Loucy (cell line): ENCODE data around the gene CXCL12.

Source experiments
- H2AFZ ChIP-seq: fragments of 200-600 bp; sonication (generic); 2 replicates; pipeline ENCODE4 v1.6.0; 2016; ENCODE audit warnings: antibody characterized with exemption, mild to moderate bottlenecking, low read length, moderate library complexity
- H3F3A ChIP-seq: fragments of 200-600 bp; 2 replicates; pipeline ENCODE4 v1.6.0; 2016; ENCODE audit warnings: antibody characterized with exemption, low read depth, mild to moderate bottlenecking
- H3K27me3 ChIP-seq: fragments of 200-600 bp; sonication (generic); 2 replicates; pipeline ENCODE4 v1.6.1; 2014; ENCODE audit warnings: low read length, mild to moderate bottlenecking; ENCODE audit not compliant: insufficient read depth, poor library complexity, severe bottlenecking
- H3K36me3 ChIP-seq: fragments of 200-600 bp; sonication (generic); 2 replicates; pipeline ENCODE4 v1.6.1; 2016; ENCODE audit warnings: low read length; ENCODE audit not compliant: insufficient read depth
- H3K4me1 ChIP-seq: fragments of 200-600 bp; sonication (generic); 2 replicates; pipeline ENCODE4 v1.5.1; 2014; ENCODE audit warnings: low read length, mild to moderate bottlenecking; ENCODE audit not compliant: insufficient read depth, poor library complexity, severe bottlenecking
- H3K4me2 ChIP-seq: fragments of 200-600 bp; sonication (generic); 2 replicates; pipeline ENCODE4 v1.6.0; 2014; ENCODE audit warnings: antibody characterized with exemption, low read length, low read depth, mild to moderate bottlenecking; ENCODE audit not compliant: poor library complexity, severe bottlenecking
- H3K4me3 ChIP-seq: fragments of 200-600 bp; sonication (generic); 2 replicates; pipeline ENCODE4 v1.5.1; 2014; ENCODE audit warnings: low read length, mild to moderate bottlenecking, mixed read lengths; ENCODE audit not compliant: poor library complexity, severe bottlenecking
- H3K79me2 ChIP-seq: fragments of 200-600 bp; sonication (generic); 2 replicates; pipeline ENCODE4 v1.6.1; 2014; ENCODE audit warnings: low read length; ENCODE audit not compliant: insufficient read depth
- H3K9ac ChIP-seq: fragments of 200-600 bp; sonication (generic); 2 replicates; pipeline ENCODE4 v1.6.0; 2014; ENCODE audit warnings: mild to moderate bottlenecking, low read depth, low read length, moderate library complexity; ENCODE audit not compliant: poor library complexity, severe bottlenecking
- H3K9me2 ChIP-seq: fragments of 200-600 bp; sonication (generic); replicated peaks from 2 replicates; pipeline ENCODE4 v1.6.1; 2016; ENCODE audit warnings: low read depth, low read length, mixed read lengths
- H3K9me3 ChIP-seq: fragments of 200-600 bp; sonication (generic); 2 replicates; pipeline ENCODE4 v1.6.1; 2014; ENCODE audit warnings: mild to moderate bottlenecking, antibody characterized with exemption, low read length, low read depth; ENCODE audit not compliant: insufficient read depth
- H4K20me1 ChIP-seq: fragments of 200-600 bp; sonication (generic); 2 replicates; pipeline ENCODE4 v1.6.0; 2014; ENCODE audit warnings: antibody characterized with exemption, low read length, mild to moderate bottlenecking; ENCODE audit not compliant: insufficient read depth, poor library complexity, severe bottlenecking
- CTCF ChIP-seq: fragments of 200-600 bp; sonication (generic); conservative IDR thresholded peaks from 2 replicates; pipeline ENCODE4 v1.5.1; 2014; ENCODE audit warnings: mild to moderate bottlenecking, antibody characterized with exemption, low read length
- EZH2phosphoT487 ChIP-seq: fragments of 200-600 bp; IDR thresholded peaks from 2 replicates; pipeline ENCODE4 v1.6.1; 2018; ENCODE audit warnings: antibody characterized with exemption, mild to moderate bottlenecking, moderate library complexity, borderline replicate concordance

Gene CXCL12

DNA sequence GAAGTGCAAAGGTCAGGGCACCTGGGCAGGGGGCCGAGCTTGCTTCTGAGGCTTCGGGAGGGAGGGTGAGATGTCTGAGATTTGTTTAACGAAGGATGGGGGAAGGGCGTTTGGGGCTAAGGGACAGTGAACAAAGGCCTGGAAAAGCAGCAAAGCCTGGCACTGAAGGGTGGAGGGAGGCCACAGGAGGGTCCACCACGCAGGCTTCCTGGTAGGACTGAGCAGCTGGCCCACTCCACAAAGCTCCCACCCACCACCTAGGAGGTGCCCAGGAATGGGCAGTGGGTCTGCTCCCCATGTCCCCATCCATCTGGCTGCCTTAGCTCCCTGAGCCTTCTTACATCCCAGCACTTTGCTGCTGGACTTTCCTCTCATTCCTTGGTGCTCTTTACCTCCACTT is 39.4 kb upstream of the CXCL12 start:
- H3F3A ChIP-seq: no peaks in the 10 kb centered on the region

GRCh38 chr10:44422570-44423101 is 37.7 kb upstream of the CXCL12 start:
- no peaks in the 10 kb centered on the region for H3K36me3 ChIP-seq
- no peaks in the 10 kb centered on the region for H3K27me3 ChIP-seq
- no peak overlapping the region for H2AFZ ChIP-seq
- H3F3A ChIP-seq: no peaks in the 10 kb centered on the region
- no peak overlapping the region for H3K4me2 ChIP-seq
- H3K4me1 ChIP-seq: peaks cover 15% of the 10 kb centered on the region
- no peak overlapping the region for H3K4me3 ChIP-seq
- no peaks in the 10 kb centered on the region for H3K9me2 ChIP-seq
- TF ChIP-seq EZH2phosphoT487 (no peak), CTCF (no peak)
- H4K20me1 ChIP-seq: no peaks in the 10 kb centered on the region
- H3K79me2 ChIP-seq: no peaks in the 10 kb centered on the region
- no peaks in the 10 kb centered on the region for H3K9me3 ChIP-seq
- H3K9ac ChIP-seq: no peak overlapping the region

More for the DNA sequence above, 39.4 kb upstream of the CXCL12 start:
- TF ChIP-seq CTCF: no peak
- no peak for TF ChIP-seq EZH2phosphoT487
- no peak overlapping the region for H3K4me2 ChIP-seq
- no peak overlapping the region for H2AFZ ChIP-seq
- H3K4me3 ChIP-seq: no peak overlapping the region
- no peaks in the 10 kb centered on the region for H3K9me3 ChIP-seq
- no peaks in the 10 kb centered on the region for H3K9me2 ChIP-seq
- peaks cover 15% of the 10 kb centered on the region for H3K4me1 ChIP-seq
- H4K20me1 ChIP-seq: no peaks in the 10 kb centered on the region
- H3K36me3 ChIP-seq: no peaks in the 10 kb centered on the region
- no peak overlapping the region for H3K9ac ChIP-seq
- H3K79me2 ChIP-seq: no peaks in the 10 kb centered on the region
- H3K27me3 ChIP-seq: no peaks in the 10 kb centered on the region

DNA sequence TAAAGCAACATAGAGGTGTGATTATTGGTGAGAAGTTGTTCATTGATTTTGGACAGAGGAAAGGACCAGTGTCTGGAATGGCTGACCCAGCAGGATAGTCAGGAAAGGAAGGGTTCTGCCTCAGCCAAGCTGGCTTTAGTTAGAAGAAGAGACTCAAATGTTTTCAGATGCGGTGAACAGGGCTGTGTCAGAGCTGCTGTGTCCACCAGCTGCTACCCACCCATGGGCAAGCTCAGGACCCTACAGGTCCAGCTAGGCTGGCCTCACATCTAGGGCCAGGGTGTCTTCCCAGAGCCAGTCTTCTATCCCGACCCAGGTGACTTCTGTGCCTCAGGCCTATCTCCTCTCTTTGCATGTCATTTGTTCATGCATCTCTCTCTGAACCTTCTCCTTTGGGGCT is 37.3 kb upstream of the CXCL12 start:
- Histone ChIP-seq H3K4me2 (no peak overlapping the region), H3F3A (no peaks in the 10 kb centered on the region), H3K9ac (no peak overlapping the region), H3K4me1 (peaks cover 15% of the 10 kb centered on the region), H3K79me2 (no peaks in the 10 kb centered on the region), H3K27me3 (no peaks in the 10 kb centered on the region), H2AFZ (no peak overlapping the region), H3K9me2 (no peaks in the 10 kb centered on the region), H3K36me3 (no peaks in the 10 kb centered on the region), H4K20me1 (no peaks in the 10 kb centered on the region), H3K9me3 (no peaks in the 10 kb centered on the region), H3K4me3 (no peak overlapping the region)
- TF ChIP-seq EZH2phosphoT487 (no peak), CTCF (no peak)
